Colonic mucosa (tissue), 4 donors: ENCODE results near the gene EIF4E1B. TPM values are rescaled to one million over a fixed set of nuclear protein-coding genes. Genes with fewer than 3 reads are reported as not detected.

Source experiments
- DNase-seq: peaks from one replicate; pipeline ENCODE4 v3.0.0-alpha.2; 2020
- H3K27ac ChIP-seq: fragments of 200-600 bp; one replicate; pipeline ENCODE4 v1.8.0; 2021
- H3K27me3 ChIP-seq: fragments of 200-600 bp; one replicate; pipeline ENCODE4 v1.8.0; 2021
- H3K36me3 ChIP-seq: fragments of 200-600 bp; one replicate; pipeline ENCODE4 v1.8.0; 2021
- H3K4me1 ChIP-seq: fragments of 200-600 bp; one replicate; pipeline ENCODE4 v1.8.0; 2021; ENCODE audit warnings: mild to moderate bottlenecking
- H3K4me3 ChIP-seq: fragments of 200-600 bp; one replicate; pipeline ENCODE4 v1.8.0; 2021
- H3K9ac ChIP-seq, 2 donors: one replicate each; pipeline ENCODE4 v1.7.0; 2013; ENCODE audit warnings: control low read depth in 2 of 2, low read depth in 2 of 2, low read length in 2 of 2
- H3K9me3 ChIP-seq: fragments of 200-600 bp; one replicate; pipeline ENCODE4 v1.8.0; 2021
- intact Hi-C: fragments of 100-400 bp; cut with DNase I; formaldehyde crosslinking; loops from one replicate; pipeline ENCODE4 v1.14.1; 2022
- total RNA-seq, 2 donors: library from RNA; stranded (reverse); fragmentation: NEBNext Ultra II Directional in 1 of 2; extraction: Animal tissue kit (Norgen Biotek cat#: 25700) in 1 of 2; gene quantifications; one replicate each; pipeline ENCODE4 v1.2.1, GENCODE V29; 2021
- TF ChIP-seq, protein P1 (sequence below): fragments of 200-600 bp; IDR thresholded peaks from one replicate; pipeline ENCODE4 v1.8.0; 2022; ENCODE audit warnings: antibody characterized with exemption, mild to moderate bottlenecking
- donor health status: healthy.
- donor health status: DM: no; HTN: no; CAD: no.
- donor health status: DM: no; HTN: no; CAD: no.

The EIF4E1B gene
- total RNA-seq, 2 donors from 2014 or later = not detected

DNA sequence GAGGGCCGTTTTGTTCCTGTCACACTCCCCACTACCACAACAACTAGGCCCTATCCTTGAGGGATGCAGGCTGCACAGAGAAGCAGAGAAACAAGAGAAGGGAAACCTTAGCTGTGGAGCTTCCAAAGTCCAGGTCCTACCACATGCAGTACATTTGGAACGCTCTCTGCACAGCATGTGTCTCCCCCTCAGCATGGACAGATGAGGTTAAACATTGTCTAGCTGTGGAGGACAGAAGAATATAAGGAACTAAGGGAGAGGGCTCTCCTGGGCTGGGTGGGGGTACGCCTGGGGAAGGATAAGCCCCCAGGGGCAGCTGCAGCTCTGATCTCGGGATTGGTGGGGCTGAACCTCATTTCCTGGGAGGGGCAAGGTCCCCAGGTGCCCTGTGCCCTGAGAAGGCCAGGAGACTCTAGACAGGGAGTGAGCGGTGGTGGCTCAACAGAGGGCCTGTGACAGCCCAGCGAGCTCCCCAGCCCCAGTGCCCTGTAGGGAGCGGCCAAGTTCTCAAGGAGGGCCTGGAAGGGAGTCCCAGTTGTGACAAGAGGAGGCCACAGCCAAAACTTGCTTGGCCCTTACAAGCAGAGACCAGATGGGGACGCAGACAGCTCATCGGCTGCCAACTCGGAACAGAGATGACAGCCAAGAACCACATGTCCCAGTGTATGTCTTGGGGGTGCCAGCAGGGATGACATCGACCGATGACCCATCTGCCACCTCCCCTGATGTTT is 46.9 kb downstream of the EIF4E1B start:
- peaks cover 11% of the 10 kb centered on the region for H3K27me3 ChIP-seq
- H3K9me3 ChIP-seq = no peaks in the 10 kb centered on the region
- no peak overlapping the region for H3K4me3 ChIP-seq
- no peak overlapping the region for H3K9ac ChIP-seq
- H3K27ac ChIP-seq = no peak overlapping the region
- TF ChIP-seq, protein P1, sequence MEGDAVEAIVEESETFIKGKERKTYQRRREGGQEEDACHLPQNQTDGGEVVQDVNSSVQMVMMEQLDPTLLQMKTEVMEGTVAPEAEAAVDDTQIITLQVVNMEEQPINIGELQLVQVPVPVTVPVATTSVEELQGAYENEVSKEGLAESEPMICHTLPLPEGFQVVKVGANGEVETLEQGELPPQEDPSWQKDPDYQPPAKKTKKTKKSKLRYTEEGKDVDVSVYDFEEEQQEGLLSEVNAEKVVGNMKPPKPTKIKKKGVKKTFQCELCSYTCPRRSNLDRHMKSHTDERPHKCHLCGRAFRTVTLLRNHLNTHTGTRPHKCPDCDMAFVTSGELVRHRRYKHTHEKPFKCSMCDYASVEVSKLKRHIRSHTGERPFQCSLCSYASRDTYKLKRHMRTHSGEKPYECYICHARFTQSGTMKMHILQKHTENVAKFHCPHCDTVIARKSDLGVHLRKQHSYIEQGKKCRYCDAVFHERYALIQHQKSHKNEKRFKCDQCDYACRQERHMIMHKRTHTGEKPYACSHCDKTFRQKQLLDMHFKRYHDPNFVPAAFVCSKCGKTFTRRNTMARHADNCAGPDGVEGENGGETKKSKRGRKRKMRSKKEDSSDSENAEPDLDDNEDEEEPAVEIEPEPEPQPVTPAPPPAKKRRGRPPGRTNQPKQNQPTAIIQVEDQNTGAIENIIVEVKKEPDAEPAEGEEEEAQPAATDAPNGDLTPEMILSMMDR = no peak
- H3K4me1 ChIP-seq = no peaks in the 10 kb centered on the region
- intact Hi-C loops = no loop called here
- no peak for DNase-seq
- no peaks in the 10 kb centered on the region for H3K36me3 ChIP-seq

DNA sequence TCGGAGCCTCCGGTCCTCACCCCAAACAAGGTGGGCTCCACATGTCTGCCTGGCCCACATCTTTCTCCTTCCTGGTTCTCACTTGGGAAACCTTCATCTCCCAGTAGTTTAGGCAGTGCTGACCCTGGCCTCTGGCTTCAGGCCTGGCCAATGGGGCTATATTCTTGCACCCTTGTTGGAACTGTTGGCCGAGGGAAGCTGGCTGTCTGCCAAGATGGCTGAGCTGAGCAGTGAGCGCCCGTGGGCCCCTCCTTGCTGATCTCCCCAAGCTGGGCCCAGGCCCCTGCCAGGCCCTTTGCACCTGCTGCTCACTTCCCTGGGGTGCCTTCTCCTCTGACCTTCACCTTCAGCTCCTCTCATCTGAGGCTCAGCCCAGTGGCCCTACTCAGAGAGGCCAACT is 48.1 kb downstream of the EIF4E1B start:
- Histone ChIP-seq H3K36me3 (no peaks in the 10 kb centered on the region), H3K4me1 (no peaks in the 10 kb centered on the region), H3K9me3 (no peaks in the 10 kb centered on the region), H3K27me3 (peaks cover 11% of the 10 kb centered on the region), H3K27ac (no peak overlapping the region), H3K4me3 (no peak overlapping the region), H3K9ac (no peak overlapping the region)
- TF ChIP-seq, protein P1 = no peak
- intact Hi-C loops = no loop called here
- no peak for DNase-seq

DNA sequence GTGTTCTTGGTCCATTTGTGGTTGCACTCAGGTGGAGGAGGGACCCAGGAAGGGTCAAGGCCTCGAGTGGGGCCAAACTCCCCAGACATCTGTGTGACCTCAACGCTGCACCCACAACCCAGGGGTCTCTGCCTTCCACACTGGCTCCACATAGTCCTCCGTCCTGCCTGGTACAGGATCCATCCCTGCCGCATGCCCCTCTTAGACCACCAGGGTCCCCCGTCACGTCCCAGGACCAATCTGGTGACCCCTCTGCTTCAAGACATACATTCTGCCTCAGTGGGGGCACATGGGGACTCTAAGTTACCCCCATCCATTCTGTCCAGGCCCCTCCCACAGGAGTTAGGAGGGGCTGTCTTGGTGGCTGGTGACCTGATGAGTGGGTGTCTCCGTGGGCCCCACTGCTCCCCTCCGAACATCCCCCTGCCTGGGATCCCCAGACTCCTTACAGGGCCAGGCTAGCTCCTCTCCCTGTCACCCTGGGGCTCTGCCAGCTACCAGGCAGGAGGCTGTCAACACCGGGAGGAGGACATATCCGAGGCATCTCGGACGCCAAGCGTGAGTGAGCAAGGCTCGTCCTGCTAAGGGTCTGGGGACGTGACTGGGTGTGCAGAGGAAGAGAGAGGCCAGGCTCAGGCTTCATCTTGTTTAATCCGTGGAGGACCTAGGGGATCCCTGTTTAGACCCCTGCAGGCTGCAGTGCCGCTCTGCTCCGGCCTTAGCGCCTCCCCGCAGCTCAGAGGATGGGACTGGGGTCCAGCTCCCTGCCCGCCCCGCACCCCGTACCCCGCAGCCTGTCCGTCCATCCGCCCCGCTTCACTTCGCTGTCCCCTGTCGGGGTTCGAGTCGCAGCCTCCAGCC is 49.1 kb downstream of the EIF4E1B start:
- TF ChIP-seq, protein P1 = no peak
- DNase-seq = no peak
- H3K4me1 ChIP-seq = no peaks in the 10 kb centered on the region
- H3K27ac ChIP-seq = no peak overlapping the region
- H3K4me3 ChIP-seq = no peak overlapping the region
- H3K36me3 ChIP-seq = no peaks in the 10 kb centered on the region
- H3K9ac ChIP-seq = no peak overlapping the region
- no peaks in the 10 kb centered on the region for H3K9me3 ChIP-seq
- peaks cover 11% of the 10 kb centered on the region for H3K27me3 ChIP-seq
- intact Hi-C loops = no loop called here

DNA sequence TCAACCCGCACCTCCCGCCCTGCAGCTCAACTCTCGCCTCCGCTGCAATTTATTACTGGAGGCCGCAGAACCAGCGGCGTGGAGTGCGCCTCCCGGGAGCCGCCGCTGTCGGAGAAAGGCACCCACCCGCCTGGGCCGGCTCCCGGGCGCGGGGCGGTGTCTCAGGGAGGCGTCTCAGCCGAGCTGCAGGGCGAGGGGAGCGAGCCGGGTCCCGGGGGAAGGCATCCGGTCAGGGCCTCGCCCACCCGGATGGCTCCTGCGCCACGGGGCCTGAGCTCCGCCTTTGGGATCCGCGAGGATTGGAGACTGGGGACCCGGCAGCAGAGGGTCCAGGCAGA is 49.7 kb downstream of the EIF4E1B start:
- no peak overlapping the region for H3K4me3 ChIP-seq
- TF ChIP-seq, protein P1 = no peak
- H3K9ac ChIP-seq = no peak overlapping the region
- H3K9me3 ChIP-seq = no peaks in the 10 kb centered on the region
- no peaks in the 10 kb centered on the region for H3K36me3 ChIP-seq
- no peaks in the 10 kb centered on the region for H3K4me1 ChIP-seq
- no peak overlapping the region for H3K27ac ChIP-seq
- H3K27me3 ChIP-seq = peaks cover 11% of the 10 kb centered on the region
- no peak for DNase-seq
- intact Hi-C loops = no loop called here

DNA sequence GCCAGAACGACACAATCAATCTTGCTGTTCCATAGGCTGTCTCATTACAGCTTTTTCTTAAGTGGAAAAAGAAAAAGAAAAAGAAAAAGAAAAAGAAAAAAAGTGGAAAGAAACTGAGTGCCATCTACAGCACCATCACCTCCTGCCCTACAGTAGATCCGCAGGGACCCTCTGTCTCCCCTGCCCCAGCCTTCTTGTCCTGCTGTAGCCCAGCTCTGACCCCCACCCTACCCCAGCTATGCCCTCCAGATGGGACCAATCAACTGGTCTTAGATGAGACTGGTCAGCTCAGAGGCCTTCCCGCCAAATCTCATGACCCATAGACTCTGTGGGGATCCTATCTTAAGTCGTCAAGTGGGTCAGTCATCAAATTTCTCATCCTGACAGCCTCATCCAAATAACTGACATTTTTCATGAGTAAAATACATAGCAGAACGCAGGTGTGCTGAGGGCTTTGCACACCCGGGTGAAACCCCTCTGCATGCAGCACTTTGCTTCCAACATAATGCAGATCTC is 51.6 kb downstream of the EIF4E1B start:
- Histone ChIP-seq H3K4me3 (no peak overlapping the region), H3K27ac (no peak overlapping the region), H3K4me1 (no peaks in the 10 kb centered on the region), H3K27me3 (peaks cover 11% of the 10 kb centered on the region), H3K36me3 (no peaks in the 10 kb centered on the region), H3K9ac (no peak overlapping the region), H3K9me3 (no peaks in the 10 kb centered on the region)
- DNase-seq = no peak
- TF ChIP-seq, protein P1 = no peak
- intact Hi-C loops = no loop called here
